BJ (cell line): Measurements from ENCODE around the gene TMEM258. TPM values are rescaled to one million over a fixed set of nuclear protein-coding genes. Genes with fewer than 3 reads are reported as not detected.

Experiments used
- CTCF ChIA-PET: fragments of 350-600 bp; formaldehyde crosslinking; extraction: SDS; loops from one replicate; lab custom pipeline; 2021; ENCODE audit warnings: antibody characterized with exemption, inconsistent platforms; lab: Yijun Ruan, JAX
- POLR2A ChIA-PET: fragments of 300-600 bp; sonication (Branson Sonifier 250); formaldehyde crosslinking; extraction: SDS; loops from one replicate; lab custom pipeline; 2021; ENCODE audit warnings: antibody characterized with exemption; lab: Charles Lee
- DNase-seq: peaks from one replicate; pipeline ENCODE4 v3.0.0-alpha.2; 2011; ENCODE audit warnings: low read depth
- H3K27me3 ChIP-seq: 2 replicates; pipeline ENCODE4 v1.6.0; 2011; ENCODE audit warnings: low read length; ENCODE audit not compliant: control insufficient read depth, insufficient read depth
- H3K36me3 ChIP-seq: 2 replicates; pipeline ENCODE4 v1.5.1; 2011; ENCODE audit warnings: low read length; ENCODE audit not compliant: control insufficient read depth, insufficient read depth
- H3K4me3 ChIP-seq: 2 replicates; pipeline ENCODE4 v1.5.1; 2011; ENCODE audit warnings: low read depth, mild to moderate bottlenecking, control low read depth, low read length
- CTCF ChIP-seq: IDR thresholded peaks from 2 replicates; pipeline ENCODE4 v1.5.1; 2011; ENCODE audit warnings: low read depth, mild to moderate bottlenecking, control low read depth, inconsistent platforms, low read length, moderate library complexity; ENCODE audit not compliant: insufficient read depth
- polyA plus RNA-seq: library from polyadenylated mRNA; depleted of rRNA; stranded (reverse); fragments of >200 nt; gene quantifications from 2 replicates; pipeline ENCODE4 v1.2.3, GENCODE V29; 2011

Gene TMEM258
- polyA plus RNA-seq, 1 experiment: 371 TPM

DNA sequence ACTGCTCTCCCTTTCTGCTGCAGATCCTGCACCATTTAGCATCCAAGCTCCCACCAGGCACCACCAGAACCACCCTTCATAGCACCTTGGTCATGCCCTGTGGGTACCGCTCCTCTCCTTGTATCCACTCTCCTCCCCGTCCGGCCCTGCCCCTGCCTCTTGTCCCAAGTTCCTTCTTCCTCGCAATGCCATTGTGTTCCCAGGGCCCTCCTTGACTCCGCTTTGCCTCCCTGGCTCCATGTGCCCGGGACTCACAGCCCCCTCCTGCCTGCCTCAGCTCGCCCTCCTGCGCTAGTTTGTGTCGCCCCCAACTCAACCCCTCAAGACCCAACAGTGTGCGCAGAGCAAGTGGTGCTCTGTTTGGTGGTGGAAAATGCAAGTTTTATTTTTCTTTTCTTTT lies 46.5 kb upstream of the TMEM258 start:
- Histone ChIP-seq H3K36me3 (peaks cover 27% of the 10 kb centered on the region), H3K27me3 (no peaks in the 10 kb centered on the region), H3K4me3 (no peak overlapping the region)
- CTCF ChIA-PET: no interaction called here
- TF ChIP-seq CTCF: no peak
- POLR2A ChIA-PET: no interaction called here
- DNase-seq: no peak

DNA sequence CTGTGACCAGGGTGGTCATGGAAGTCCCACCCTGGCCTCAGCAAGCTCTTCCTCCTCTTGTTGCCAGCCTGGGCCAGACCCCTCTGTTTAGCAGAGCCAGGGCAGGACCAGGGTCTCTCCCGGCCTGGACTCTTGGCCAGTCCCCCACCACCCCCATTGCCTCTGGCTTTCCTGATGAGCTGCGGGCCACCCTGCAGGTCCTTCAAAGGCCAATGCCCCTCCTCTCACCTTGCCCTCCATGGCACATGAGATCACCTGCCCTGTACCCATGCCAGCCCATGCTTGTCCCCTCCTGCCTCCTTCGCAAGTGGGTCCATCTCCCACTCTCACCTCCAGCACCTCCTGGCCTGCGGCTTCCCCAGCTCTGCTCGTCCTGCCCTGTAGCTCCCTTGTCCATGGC lies 46.1 kb upstream of the TMEM258 start:
- H3K27me3 ChIP-seq: no peaks in the 10 kb centered on the region
- no peak overlapping the region for H3K4me3 ChIP-seq
- peaks cover 27% of the 10 kb centered on the region for H3K36me3 ChIP-seq
- CTCF ChIA-PET: no interaction called here
- no peak for TF ChIP-seq CTCF
- DNase-seq: no peak
- POLR2A ChIA-PET: no interaction called here

GRCh38 chr11:61837411-61838005 lies 45.1 kb upstream of the TMEM258 start:
- DNase-seq: no peak
- ChIA-PET POLR2A (no interaction called here), CTCF (no interaction called here)
- no peak for TF ChIP-seq CTCF
- peaks cover 23% of the 10 kb centered on the region for H3K36me3 ChIP-seq
- H3K4me3 ChIP-seq: no peak overlapping the region
- no peaks in the 10 kb centered on the region for H3K27me3 ChIP-seq

- no peaks in the 10 kb centered on the region for H3K27me3 ChIP-seq
- ChIA-PET CTCF (interaction anchor here (0.9 kb wide), 1 partner anchor 52 kb away, joined by 4 read pairs; no protein-coding TSS in a partner anchor), POLR2A (no interaction called here)
- H3K4me3 ChIP-seq: no peak overlapping the region
- no peak for TF ChIP-seq CTCF
- DNase-seq: no peak
- peaks cover 19% of the 10 kb centered on the region for H3K36me3 ChIP-seq
Measured at GRCh38 chr11:61836193-61836592, 43.8 kb upstream of the TMEM258 start.

DNA sequence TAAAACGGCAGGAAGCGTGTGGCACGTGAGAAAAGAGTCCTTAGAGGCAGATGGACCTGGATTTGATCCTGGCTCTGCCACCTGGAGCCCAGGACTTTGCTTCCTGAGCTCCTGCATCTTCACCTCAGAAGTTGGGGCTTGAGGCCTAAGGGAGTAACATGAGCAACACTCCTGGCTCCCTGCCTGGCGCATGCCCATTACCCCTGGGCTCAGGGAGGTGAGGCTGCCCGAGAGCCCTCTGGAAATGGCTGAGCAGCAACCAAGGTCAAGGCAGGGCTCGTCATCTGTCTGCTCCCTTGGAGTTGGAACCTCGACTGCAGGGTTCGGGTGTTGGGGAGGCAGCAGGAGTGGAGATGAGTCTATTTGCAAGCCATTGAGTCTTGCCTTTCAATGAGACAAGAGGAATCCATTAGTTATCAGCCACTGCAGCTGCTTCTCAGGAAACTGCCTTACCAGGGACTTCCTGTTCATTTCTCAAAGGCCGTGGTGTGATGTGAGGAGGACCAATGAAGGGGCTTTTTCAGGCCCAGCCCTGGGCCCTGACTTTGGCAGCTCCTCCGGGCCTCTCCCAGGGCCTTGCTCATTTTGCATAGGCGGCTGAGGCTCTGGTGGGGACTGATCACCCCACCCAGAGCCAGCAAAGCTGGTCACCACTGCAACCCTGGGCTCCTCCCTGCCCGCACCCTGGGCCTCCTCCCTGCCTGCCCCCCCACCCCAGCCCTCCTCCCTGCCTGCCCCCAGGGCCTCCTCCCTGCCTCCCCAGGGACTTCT lies 42.1 kb upstream of the TMEM258 start:
- DNase-seq: no peak
- CTCF ChIA-PET: interaction anchor here (0.6 to 2.0 kb wide), 3 partner anchors 11 to 927 kb away, joined by 3 to 5 read pairs (median 3); partner anchors contain the start of gene POLR2G

More for the DNA sequence above, 42.1 kb upstream of the TMEM258 start:
- H3K36me3 ChIP-seq: peaks cover 11% of the 10 kb centered on the region
- H3K27me3 ChIP-seq: no peaks in the 10 kb centered on the region
- POLR2A ChIA-PET: no interaction called here
- no peak overlapping the region for H3K4me3 ChIP-seq
- TF ChIP-seq CTCF: no peak
